HepG2 (cell line): Measurements from ENCODE around the gene PNKP. TPM values are rescaled to one million over a fixed set of nuclear protein-coding genes. Genes with fewer than 3 reads are reported as not detected.

Experiments
- ATAC-seq: fragments of 200-7000 bp; cut with Tn5 transposase; 3 replicates; pipeline ENCODE4 v1.9.1; 2020; ENCODE audit warnings: mild to moderate bottlenecking, moderate library complexity
- BruUV-seq: library from RNA; stranded (reverse); fragments of 400-500 nt; replicated peaks from 2 replicates; lab custom pipeline; 2021; lab: Mats Ljungman, UMichigan
- CTCF ChIA-PET: fragments of 300-600 bp; formaldehyde crosslinking; extraction: SDS; loops from one replicate; lab custom pipeline; 2021; ENCODE audit warnings: low total read pairs, inconsistent platforms, low intra/inter-chr PET ratio; lab: Yijun Ruan, JAX
- POLR2A ChIA-PET: fragments of 350-600 bp; sonication (Branson Sonifier 250); formaldehyde crosslinking; loops from one replicate; lab custom pipeline; 2020; ENCODE audit warnings: antibody characterized with exemption, inconsistent platforms; lab: Yijun Ruan, JAX
- DNase-seq: peaks from one replicate; pipeline ENCODE4 v3.0.0-alpha.2; 2015; ENCODE audit warnings: low spot score
- FAIRE-seq: peaks from 3 replicates; lab custom pipeline; 2011; peaks lifted over from hg19 to GRCh38; lab: Jason Lieb, UNC
- H2AFZ ChIP-seq: one replicate; pipeline ENCODE4 v1.6.1; 2011; ENCODE audit warnings: low read length, inconsistent platforms
- H3K27ac ChIP-seq: fragments of 300-600 bp; 3 replicates; pipeline ENCODE4 v1.8.0; 2011; ENCODE audit warnings: mixed run types, mild to moderate bottlenecking, mixed read lengths, low read length, inconsistent platforms; ENCODE audit not compliant: insufficient read depth; ENCODE audit errors: extremely low read length
- H3K27me3 ChIP-seq, 2 experiments: fragments of 200-600 bp in 1 of 2; 2 replicates in 1 of 2; 3 replicates in 1 of 2; pipeline versions ENCODE4 v1.6.0 to v1.8.0; 2011; ENCODE audit warnings: low read length in 2 of 2, mild to moderate bottlenecking in 2 of 2, moderate library complexity in 2 of 2, inconsistent platforms in 1 of 2; ENCODE audit not compliant: insufficient read depth in 2 of 2, control insufficient read depth in 1 of 2
- H3K36me3 ChIP-seq, 2 experiments: fragments of 200-600 bp in 1 of 2; replicated peaks in 1 of 2; 2 replicates in 1 of 2; 3 replicates in 1 of 2; pipeline versions ENCODE4 v1.5.1 to v1.8.0; 2011; ENCODE audit warnings: low read length in 2 of 2, inconsistent platforms in 1 of 2; ENCODE audit not compliant: insufficient read depth in 2 of 2, control insufficient read depth in 1 of 2
- H3K4me1 ChIP-seq: 2 replicates; pipeline ENCODE4 v1.5.1; 2012; ENCODE audit warnings: low read length, inconsistent platforms; ENCODE audit not compliant: insufficient read depth
- H3K4me2 ChIP-seq: 2 replicates; pipeline ENCODE4 v1.6.0; 2011; ENCODE audit warnings: low read depth, low read length, inconsistent platforms
- H3K4me3 ChIP-seq, 3 experiments: fragments of 200-600 bp in 1 of 3; sonication (generic), shearing (Covaris generic) in 1 of 3; replicated peaks in 1 of 3; 2 replicates each; pipeline ENCODE4 v1.5.1; 2011 to 2016; ENCODE audit warnings: low read length in 3 of 3, inconsistent platforms in 2 of 3, low read depth in 2 of 3, mild to moderate bottlenecking in 2 of 3, control low read depth in 1 of 3, mixed read lengths in 1 of 3; ENCODE audit not compliant: insufficient read depth in 1 of 3
- H3K79me2 ChIP-seq: one replicate; pipeline ENCODE4 v1.6.1; 2011; ENCODE audit warnings: low read length, inconsistent platforms; ENCODE audit not compliant: insufficient read depth
- H3K9ac ChIP-seq: 2 replicates; pipeline ENCODE4 v1.6.0; 2011; ENCODE audit warnings: mild to moderate bottlenecking, low read depth, low read length, inconsistent platforms; ENCODE audit not compliant: insufficient read depth
- H3K9me3 ChIP-seq: 2 replicates; pipeline ENCODE4 v1.5.1; 2012; ENCODE audit warnings: mild to moderate bottlenecking, low read length
- H4K20me1 ChIP-seq: 2 replicates; pipeline ENCODE4 v1.6.0; 2011; ENCODE audit warnings: inconsistent platforms, mild to moderate bottlenecking, low read length, moderate library complexity; ENCODE audit not compliant: insufficient read depth
- AGO2 ChIP-seq: fragments of 200-400 bp; formaldehyde crosslinking; optimal IDR thresholded peaks from 2 replicates; pipeline ENCODE3; 2017; ENCODE audit warnings: mild to moderate bottlenecking, low read depth, low read length, moderate library complexity
- ATF1 ChIP-seq: IDR thresholded peaks from 2 replicates; pipeline ENCODE4 v1.6.1; 2016; ENCODE audit warnings: mild to moderate bottlenecking, control low read depth
- GTF2F1 ChIP-seq: fragments of 150-350 bp; IDR thresholded peaks from 2 replicates; pipeline ENCODE4 v1.6.1; 2014; ENCODE audit warnings: low read length
- HES4 ChIP-seq: sonication (generic); formaldehyde crosslinking; IDR thresholded peaks from 2 replicates; pipeline ENCODE4 v1.9.0; 2021; ENCODE audit warnings: mild to moderate bottlenecking, missing genetic modification reagents, borderline replicate concordance
- IKZF1 ChIP-seq: fragments of 450-650 bp; IDR thresholded peaks from 2 replicates; pipeline ENCODE4 v1.7.1; 2016
- JDP2 ChIP-seq: sonication (generic); formaldehyde crosslinking; IDR thresholded peaks from 2 replicates; pipeline ENCODE4 v1.8.1; 2022; ENCODE audit warnings: missing genetic modification reagents, borderline replicate concordance
- KLF16 ChIP-seq, 2 experiments: sonication (generic) in 1 of 2; formaldehyde crosslinking in 1 of 2; IDR thresholded peaks; 2 replicates each; pipeline versions ENCODE4 v1.6.1 to v1.8.0; 2016 to 2023; ENCODE audit warnings: missing genetic modification reagents in 2 of 2, missing compliant biosample characterization in 1 of 2
- RBM22 ChIP-seq: fragments of 200-400 bp; formaldehyde crosslinking; optimal IDR thresholded peaks from 2 replicates; pipeline ENCODE3; 2017; ENCODE audit warnings: mild to moderate bottlenecking, low read length, moderate library complexity
- SALL2 ChIP-seq: sonication (generic); formaldehyde crosslinking; IDR thresholded peaks from 2 replicates; pipeline ENCODE4 v1.8.1; 2023; ENCODE audit warnings: mild to moderate bottlenecking, missing genetic modification reagents, inconsistent platforms
- SOX5 ChIP-seq: IDR thresholded peaks from 2 replicates; pipeline ENCODE4 v1.6.1; 2016; ENCODE audit warnings: borderline replicate concordance
- TRAFD1 ChIP-seq: sonication (generic); formaldehyde crosslinking; IDR thresholded peaks from 2 replicates; pipeline ENCODE4 v1.5.1; 2020; ENCODE audit warnings: missing genetic modification reagents, mild to moderate bottlenecking, borderline replicate concordance
- ZBTB7B ChIP-seq: sonication (generic); formaldehyde crosslinking; IDR thresholded peaks from 2 replicates; pipeline ENCODE4 v1.4.0; 2020; ENCODE audit warnings: missing genetic modification reagents
- ZKSCAN1 ChIP-seq: fragments of 150-350 bp; IDR thresholded peaks from 2 replicates; pipeline ENCODE4 v1.6.1; 2014; ENCODE audit warnings: low read length
- ZNF589 ChIP-seq: sonication (generic); formaldehyde crosslinking; conservative IDR thresholded peaks from 2 replicates; pipeline ENCODE4 v1.8.0; 2022; ENCODE audit warnings: mild to moderate bottlenecking, moderate library complexity, missing genetic modification reagents
- WGBS: methylation state at CpG from one replicate; pipeline ENCODE4 v1.1.6; 2017; ENCODE audit warnings: low lambda C conversion rate; 5-methylcytosine and 5-hydroxymethylcytosine counted together
- in situ Hi-C: cut with HindIII; loops from 2 replicates; pipeline ENCODE4 v1.10.0; 2017; ENCODE audit warnings: low pct_unique_long_range_greater_than_20kb; ENCODE audit not compliant: extremely low pct_ligation_motif_present
- intact Hi-C: fragments of 100-400 bp; cut with micrococcal nuclease; formaldehyde crosslinking; loops from one replicate; pipeline ENCODE4 v1.10.0; 2022; ENCODE audit not compliant: unreplicated experiment
- polyA plus RNA-seq, 8 experiments: library from polyadenylated mRNA; depleted of rRNA in 3 of 8; stranded (reverse) in 7 of 8; unstranded in 1 of 8; fragments of >200 nt; fragmentation: Illumina TruSeq in 4 of 8; extraction: Trizol in 4 of 8; gene quantifications; 2 replicates each; pipeline versions ENCODE4 v1.2.1 to v1.2.3, GENCODE V29; 2011 to 2016; ENCODE audit warnings: low read depth in 4 of 8, missing spikeins in 1 of 8, mixed read lengths in 1 of 8; ENCODE audit not compliant: insufficient read depth in 1 of 8
- total RNA-seq, 5 experiments: library from RNA; depleted of rRNA; stranded (reverse); fragments of >200 nt; fragmentation: Illumina TruSeq; extraction: Trizol; gene quantifications; 2 replicates each; pipeline ENCODE4 v1.2.3, GENCODE V29; 2016; ENCODE audit warnings: low read depth in 1 of 5

PNKP gene
- total and polyA plus RNA-seq, 2 of the 13 experiments (the other 11 are each of a cell fraction or from before 2014, with no cell fraction given): 12.7 to 27.1 TPM

- TSS peak; percentile 61 for BruUV-seq
- Histone ChIP-seq H3K27me3 (no peaks in the 10 kb centered on the region), H3K79me2 (no peaks in the 10 kb centered on the region), H2AFZ (no peak overlapping the region), H3K9me3 (no peaks in the 10 kb centered on the region), H4K20me1 (no peaks in the 10 kb centered on the region), H3K9ac (no peak overlapping the region), H3K4me2 (no peak overlapping the region), H3K36me3 (peaks cover 15 to 26% of the 10 kb centered on the region in 2 experiments; a peak in 4 of 5 replicates), H3K4me1 (peaks cover 7% of the 10 kb centered on the region), H3K4me3 (no peak overlapping the region), H3K27ac (no peak overlapping the region)
- FAIRE-seq (no peak), ATAC-seq (no peak), DNase-seq (no peak)
- ChIA-PET POLR2A (no interaction called here), CTCF (no interaction called here)
- in situ Hi-C loops (no loop called here), intact Hi-C loops (no loop called here)
- no peak for TF ChIP-seq ATF1 (CRISPR knock-in tag)
- no peak for TF ChIP-seq JDP2 (CRISPR knock-in tag)
- TF ChIP-seq GTF2F1: no peak
- TF ChIP-seq IKZF1: no peak
- peak; percentile 78 for TF ChIP-seq AGO2
- no peak for TF ChIP-seq ZBTB7B
- TF ChIP-seq SALL2 (CRISPR knock-in tag): no peak
- no peak for TF ChIP-seq ZKSCAN1
- TF ChIP-seq TRAFD1 (CRISPR knock-in tag): no peak
- no peak for TF ChIP-seq KLF16 (CRISPR knock-in tag; IDR thresholded peaks at IDR 0.05)
- no peak for TF ChIP-seq SOX5 (CRISPR knock-in tag)
- no peak for TF ChIP-seq ZNF589 (CRISPR knock-in tag)
- TF ChIP-seq HES4 (CRISPR knock-in tag): no peak
- peak; percentile 59 for TF ChIP-seq RBM22
- WGBS: 99% methylated on average over 9 of the region's 16 CpGs
Observed at GRCh38 chr19:49906879-49907564, 39.6 kb upstream of the PNKP start.
